IMR-90 (cell line): ENCODE measurements around the gene CSF2RB.

ENCODE experiments used
- CEBPB ChIP-seq: IDR thresholded peaks from 2 replicates; pipeline ENCODE4 v1.6.1; 2012; ENCODE audit warnings: low read depth, low read length, improper control_type of control experiment
- CTCF ChIP-seq: conservative IDR thresholded peaks from 2 replicates; pipeline ENCODE4 v1.5.1; 2012; ENCODE audit warnings: mild to moderate bottlenecking, low read depth, low read length, improper control_type of control experiment
- ELK1 ChIP-seq: fragments of 150-350 bp; IDR thresholded peaks from 2 replicates; pipeline ENCODE4 v1.6.1; 2016; ENCODE audit warnings: low read depth, mild to moderate bottlenecking, low read length, moderate library complexity, borderline replicate concordance
- MAFK ChIP-seq: IDR thresholded peaks from 2 replicates; pipeline ENCODE4 v1.6.1; 2012; ENCODE audit warnings: low read depth, low read length, improper control_type of control experiment
- POLR2A ChIP-seq: IDR thresholded peaks from 2 replicates; pipeline ENCODE4 v1.6.1; 2012; ENCODE audit warnings: mild to moderate bottlenecking, low read depth, low read length
- RAD21 ChIP-seq: IDR thresholded peaks from 2 replicates; pipeline ENCODE4 v1.6.1; 2012; ENCODE audit warnings: low read length, improper control_type of control experiment
- RCOR1 ChIP-seq: IDR thresholded peaks from 2 replicates; pipeline ENCODE4 v1.6.1; 2012; ENCODE audit warnings: mild to moderate bottlenecking, low read length, improper control_type of control experiment; ENCODE audit not compliant: insufficient replicate concordance

- TF ChIP-seq RAD21 (no peak), CTCF (no peak), CEBPB (no peak), POLR2A (no peak), RCOR1 (no peak), MAFK (no peak), ELK1 (no peak)
Observed at GRCh38 chr22:36934418-36935312, 21.2 kb downstream of the CSF2RB start.
